Measurements from ENCODE around the gene SCAI. TPM values are rescaled to one million over a fixed set of nuclear protein-coding genes. Genes with fewer than 3 reads are reported as not detected.

SCAI gene
- total RNA-seq: 2.3 and 9.6 TPM in 2 replicates

GRCh38 chr9:125143377-125144090 lies at the start of gene SCAI:
SCAI (minus strand) TSS chr9:125143528; CDS start chr9:125143437, 91 bp downstream.

GRCh38 chr9:125189361-125190289 lies 46.3 kb upstream of the SCAI start, which contains the start of gene PPP6C:
PPP6C (minus strand) TSS chr9:125189803; CDS start chr9:125189718, 85 bp downstream.

GRCh38 chr9:124940894-124941678 lies 202.2 kb downstream of the SCAI start, which contains the start of gene GOLGA1:
GOLGA1 (minus strand) TSS chr9:124941083; CDS start chr9:124938711, 2,372 bp downstream.

Other genes with a start within 250 kb of the SCAI start
- 7.4 and 11.6 TPM in 2 replicates for gene GOLGA1, start 202.4 kb downstream of the SCAI start, total RNA-seq
- 9.7 and 18.3 TPM in 2 replicates for gene PPP6C, start 46.3 kb upstream of the SCAI start, total RNA-seq
- 18.6 and 21.3 TPM in 2 replicates for gene RABEPK, start 57.0 kb upstream of the SCAI start, total RNA-seq
- gene HSPA5, start 97.8 kb upstream of the SCAI start, total RNA-seq: 114 and 254 TPM in 2 replicates
- gene GAPVD1, start 118.3 kb upstream of the SCAI start, total RNA-seq: 34.0 and 72.8 TPM in 2 replicates

All from bladder microvascular endothelial cell (primary cell).